GM12872 (cell line): ENCODE results near the gene CDH1.

Source experiments
- TF ChIP-seq, protein P1 (sequence below): IDR thresholded peaks from 3 replicates; pipeline ENCODE4 v1.5.1; 2011; ENCODE audit warnings: low read depth, mild to moderate bottlenecking, low read length, moderate library complexity; ENCODE audit not compliant: insufficient read depth

The CDH1 gene

DNA sequence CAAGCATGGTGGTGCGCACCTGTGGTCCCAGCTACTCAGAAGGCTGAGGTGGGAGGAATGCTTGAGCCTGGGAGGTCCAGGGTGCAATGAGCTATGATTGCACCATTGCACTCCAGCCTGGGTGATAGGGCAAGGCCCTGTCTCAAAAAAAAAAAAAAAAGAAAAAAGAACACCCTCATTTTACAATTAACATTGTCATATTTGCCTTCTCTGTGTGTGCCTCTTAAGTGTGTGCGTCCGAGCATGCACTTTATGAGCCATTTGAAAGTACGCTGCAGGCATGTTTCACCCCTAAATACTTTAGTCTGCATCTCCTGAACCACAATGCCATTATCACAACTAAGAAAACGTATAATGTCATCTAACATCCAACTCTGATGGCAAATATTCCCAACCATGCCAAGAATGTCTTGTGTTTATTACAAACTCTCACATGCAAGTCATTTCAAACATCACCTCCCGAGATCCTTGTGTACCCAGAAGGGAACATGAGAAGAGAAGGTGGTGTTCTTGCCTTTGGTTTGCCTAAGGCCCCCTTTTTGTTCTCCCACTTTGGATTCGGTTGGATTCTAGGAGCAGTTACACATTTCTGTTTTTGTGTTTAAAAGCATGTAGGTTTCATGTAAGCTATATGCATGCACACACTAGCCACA, 38.0 kb downstream of the CDH1 start:
- TF ChIP-seq, protein P1, sequence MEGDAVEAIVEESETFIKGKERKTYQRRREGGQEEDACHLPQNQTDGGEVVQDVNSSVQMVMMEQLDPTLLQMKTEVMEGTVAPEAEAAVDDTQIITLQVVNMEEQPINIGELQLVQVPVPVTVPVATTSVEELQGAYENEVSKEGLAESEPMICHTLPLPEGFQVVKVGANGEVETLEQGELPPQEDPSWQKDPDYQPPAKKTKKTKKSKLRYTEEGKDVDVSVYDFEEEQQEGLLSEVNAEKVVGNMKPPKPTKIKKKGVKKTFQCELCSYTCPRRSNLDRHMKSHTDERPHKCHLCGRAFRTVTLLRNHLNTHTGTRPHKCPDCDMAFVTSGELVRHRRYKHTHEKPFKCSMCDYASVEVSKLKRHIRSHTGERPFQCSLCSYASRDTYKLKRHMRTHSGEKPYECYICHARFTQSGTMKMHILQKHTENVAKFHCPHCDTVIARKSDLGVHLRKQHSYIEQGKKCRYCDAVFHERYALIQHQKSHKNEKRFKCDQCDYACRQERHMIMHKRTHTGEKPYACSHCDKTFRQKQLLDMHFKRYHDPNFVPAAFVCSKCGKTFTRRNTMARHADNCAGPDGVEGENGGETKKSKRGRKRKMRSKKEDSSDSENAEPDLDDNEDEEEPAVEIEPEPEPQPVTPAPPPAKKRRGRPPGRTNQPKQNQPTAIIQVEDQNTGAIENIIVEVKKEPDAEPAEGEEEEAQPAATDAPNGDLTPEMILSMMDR: no peak

DNA sequence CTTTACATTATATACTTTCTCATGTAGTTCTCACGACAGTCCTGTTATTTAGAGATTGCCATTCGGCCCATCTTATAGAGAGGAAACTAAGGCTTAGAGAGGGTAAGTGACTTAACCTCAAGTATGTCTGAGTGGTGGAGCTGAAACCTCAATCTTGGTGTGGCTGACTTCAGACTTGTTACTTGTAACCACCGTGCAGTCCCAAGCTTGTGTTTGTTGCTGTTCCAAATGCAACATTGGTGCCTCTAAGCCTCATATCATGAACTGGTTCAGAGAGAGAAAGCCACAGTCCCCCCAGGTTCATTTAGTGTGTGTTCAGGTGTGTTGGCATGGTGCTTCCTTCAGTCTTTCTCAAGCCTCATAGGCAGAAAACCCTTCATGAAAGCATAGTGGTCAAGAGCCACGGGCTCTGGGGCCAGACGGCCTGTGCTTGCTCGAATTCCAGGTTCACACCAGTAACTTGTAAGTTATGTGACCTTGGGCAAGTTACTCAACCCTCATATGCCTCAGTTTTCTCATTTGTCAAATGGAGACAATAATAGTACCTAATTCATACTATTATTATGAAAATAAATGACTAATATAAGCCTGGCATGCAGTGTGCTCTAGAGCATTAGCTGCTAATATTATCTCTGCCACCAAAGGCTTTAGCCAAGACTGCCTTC, 39.9 kb downstream of the CDH1 start:
- TF ChIP-seq, protein P1: no peak

DNA sequence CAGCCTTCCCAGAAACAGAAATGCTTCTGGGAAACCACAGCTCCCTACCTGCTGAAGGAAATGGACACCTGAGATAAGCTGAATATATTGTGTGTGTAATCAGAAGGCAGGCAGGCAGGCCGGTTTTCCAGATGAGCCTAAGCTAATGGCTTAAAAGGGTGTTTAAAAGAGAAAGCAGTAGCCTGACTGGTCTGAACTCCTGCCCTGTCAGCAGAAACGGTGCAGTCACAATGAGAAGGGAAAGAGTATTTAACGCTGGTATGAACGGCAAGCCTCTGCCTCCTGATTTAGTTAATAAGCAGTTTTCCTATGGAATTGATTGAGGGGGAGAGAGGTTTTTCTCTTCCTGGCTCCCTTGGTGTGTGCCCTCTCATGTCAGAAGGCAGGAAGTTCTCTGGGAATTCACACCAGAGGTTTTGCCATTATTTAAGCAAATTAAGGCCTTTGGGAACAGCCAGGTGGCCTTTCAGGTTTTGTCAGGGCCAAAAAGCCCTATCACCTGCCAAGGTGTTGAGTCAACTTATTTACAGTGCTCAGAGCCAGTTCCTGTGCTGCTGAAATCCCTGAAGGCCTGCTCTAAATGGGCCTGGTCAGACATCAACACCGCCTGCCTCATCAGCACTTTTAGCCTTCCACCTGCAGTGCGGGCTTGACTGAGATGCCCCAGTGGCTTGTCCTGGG, 41.6 kb downstream of the CDH1 start:
- TF ChIP-seq, protein P1: no peak

GRCh38 chr16:68779891-68780290, 42.8 kb downstream of the CDH1 start:
- TF ChIP-seq, protein P1: no peak

GRCh38 chr16:68781784-68782183, 44.7 kb downstream of the CDH1 start:
- TF ChIP-seq, protein P1: no peak

- TF ChIP-seq, protein P1: no peak
These were observed 45.4 kb downstream of the CDH1 start for GRCh38 chr16:68782198-68783174.
